Eye (tissue), 1 donor: ENCODE measurements around the gene TNIP1.

Source experiments
- DNase-seq: peaks from one replicate; pipeline ENCODE4 v3.0.0-alpha.2; 2015

Gene TNIP1

GRCh38 chr5:151080613-151081430 is at the start of gene TNIP1:
Gene TNIP1 (minus strand): TSS chr5:151081034. CDS start chr5:151065095, 15,939 bp downstream.
- peak; percentile 93 for DNase-seq

- DNase-seq, result no peak
These were observed 49.5 kb upstream of the TNIP1 start for GRCh38 chr5:151130235-151130921.

GRCh38 chr5:151128817-151129216 is 48.0 kb upstream of the TNIP1 start:
- DNase-seq, result no peak

GRCh38 chr5:151127926-151128325 is 47.1 kb upstream of the TNIP1 start:
- DNase-seq, result no peak

- peak; percentile 74 for DNase-seq
These were observed 45.4 kb upstream of the TNIP1 start for GRCh38 chr5:151126199-151126645.

GRCh38 chr5:151125421-151125820 is 44.6 kb upstream of the TNIP1 start:
- no peak for DNase-seq

GRCh38 chr5:151123897-151124751 is 43.3 kb upstream of the TNIP1 start:
- no peak for DNase-seq

- no peak for DNase-seq
These were observed 42.0 kb upstream of the TNIP1 start for GRCh38 chr5:151122828-151123227.

GRCh38 chr5:151121665-151122064 is 40.8 kb upstream of the TNIP1 start:
- no peak for DNase-seq

GRCh38 chr5:151121095-151121494 is 40.3 kb upstream of the TNIP1 start:
- no peak for DNase-seq

GRCh38 chr5:151118913-151119575 is 38.2 kb upstream of the TNIP1 start:
- no peak for DNase-seq

GRCh38 chr5:151115272-151115905 is 34.6 kb upstream of the TNIP1 start:
- peak; percentile 86 for DNase-seq

GRCh38 chr5:151113651-151114050 is 32.8 kb upstream of the TNIP1 start:
- DNase-seq, result no peak

GRCh38 chr5:151110992-151111391 is 30.2 kb upstream of the TNIP1 start:
- no peak for DNase-seq

GRCh38 chr5:151110122-151110681 is 29.4 kb upstream of the TNIP1 start:
- no peak for DNase-seq

GRCh38 chr5:151108566-151108965 is 27.7 kb upstream of the TNIP1 start:
- DNase-seq, result no peak

- DNase-seq, result no peak
These were observed 27.1 kb upstream of the TNIP1 start for GRCh38 chr5:151107738-151108520.

GRCh38 chr5:151107084-151107483 is 26.2 kb upstream of the TNIP1 start:
- no peak for DNase-seq

GRCh38 chr5:151106509-151106908 is 25.7 kb upstream of the TNIP1 start:
- DNase-seq, result no peak

GRCh38 chr5:151106043-151106442 is 25.2 kb upstream of the TNIP1 start:
- DNase-seq, result no peak

- DNase-seq, result no peak
These were observed 24.7 kb upstream of the TNIP1 start for GRCh38 chr5:151105561-151105960.
